Occipital lobe (tissue), 2 donors: ENCODE results near the gene UBN1. TPM values are rescaled to one million over a fixed set of nuclear protein-coding genes. Genes with fewer than 3 reads are reported as not detected.

Experiments
- DNase-seq: peaks from one replicate; lab custom pipeline; 2025; lab: John Stamatoyannopoulos, UW
- total RNA-seq: library from RNA; depleted of rRNA; stranded (reverse); fragments of >200 nt; gene quantifications from one replicate; pipeline ENCODE4 v1.2.3, GENCODE V29; 2014

UBN1 gene
- total RNA-seq, result 13.9 TPM

DNA sequence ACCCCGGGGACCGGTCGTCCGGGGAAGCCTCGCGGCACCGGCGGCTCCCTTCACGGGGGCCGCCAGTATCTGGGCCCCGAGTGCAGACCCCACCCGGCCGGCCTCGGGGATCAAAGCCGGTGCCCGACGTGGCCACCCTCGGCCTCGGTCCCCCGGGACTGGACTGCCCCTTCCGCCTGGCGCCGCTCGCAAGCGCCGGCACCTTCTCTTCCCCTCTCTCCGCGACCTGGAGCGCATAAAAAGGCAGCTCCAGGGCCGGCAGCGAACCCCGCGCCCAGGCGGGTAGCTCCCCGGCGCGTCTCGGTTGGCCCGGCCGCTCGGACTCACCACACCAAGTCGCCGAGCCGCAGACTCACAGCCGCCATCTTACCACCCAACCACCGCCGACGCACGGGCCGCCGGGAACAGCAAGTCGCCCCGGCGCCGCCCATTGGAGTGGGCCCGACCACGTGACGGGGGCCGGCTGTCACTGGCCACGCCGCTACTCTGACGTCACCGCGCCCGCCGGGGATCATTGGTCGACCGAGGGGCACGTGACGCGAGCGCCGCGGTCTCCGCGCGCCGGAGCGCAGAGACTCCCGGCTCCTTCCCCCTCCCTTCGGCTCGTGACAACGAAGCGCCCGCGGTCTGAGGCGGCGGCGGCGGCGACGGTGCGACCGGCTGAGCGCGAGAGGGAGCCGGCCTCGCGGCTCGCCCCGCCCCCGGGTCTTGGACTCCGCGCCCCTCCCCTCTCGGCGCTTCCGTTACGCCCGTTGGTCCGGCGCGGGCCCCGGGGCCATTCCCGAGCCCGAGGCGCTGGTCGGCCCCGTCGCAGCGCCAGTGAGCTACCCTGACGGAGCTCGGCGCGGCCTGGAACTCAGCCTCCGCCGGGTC lies at the start of gene UBN1, which contains the start of gene GLYR1:
Gene UBN1, plus strand, starts transcription at position 581 of the 873 bp plus-strand sequence. CDS start 5,437 bp downstream, outside the sequence.
Gene GLYR1, minus strand, starts transcription at position 388 of the 873 bp plus-strand sequence. Its CDS starts 23 bp downstream, at position 365.
- peak; percentile 95 for DNase-seq

DNA sequence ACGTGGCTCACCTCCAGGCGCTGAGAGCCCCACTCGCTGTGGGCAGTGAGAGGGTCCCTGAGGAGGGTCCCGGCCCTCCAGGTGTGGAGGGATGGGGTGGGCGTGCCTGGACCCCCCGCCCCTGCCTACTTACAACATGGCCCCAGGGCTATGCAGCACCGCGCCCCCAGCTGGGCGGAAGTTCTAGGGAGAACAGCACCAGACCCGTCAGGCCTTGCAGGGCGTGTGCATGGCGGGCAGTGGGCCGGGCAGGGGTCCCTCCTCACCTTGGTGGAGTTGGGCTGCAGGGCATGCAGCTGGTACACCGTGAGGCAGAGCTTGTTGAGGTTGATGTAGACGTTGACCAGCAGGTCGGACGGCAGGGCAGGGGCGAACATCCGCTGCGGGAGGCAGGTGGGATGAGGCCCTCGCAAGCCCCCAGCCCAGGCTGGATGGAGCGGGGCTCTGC lies 49.5 kb upstream of the UBN1 start:
- no peak for DNase-seq

GRCh38 chr16:4798456-4798855 lies 48.8 kb upstream of the UBN1 start:
- no peak for DNase-seq

- DNase-seq, result no peak
These were observed 48.0 kb upstream of the UBN1 start for GRCh38 chr16:4799171-4799855.

DNA sequence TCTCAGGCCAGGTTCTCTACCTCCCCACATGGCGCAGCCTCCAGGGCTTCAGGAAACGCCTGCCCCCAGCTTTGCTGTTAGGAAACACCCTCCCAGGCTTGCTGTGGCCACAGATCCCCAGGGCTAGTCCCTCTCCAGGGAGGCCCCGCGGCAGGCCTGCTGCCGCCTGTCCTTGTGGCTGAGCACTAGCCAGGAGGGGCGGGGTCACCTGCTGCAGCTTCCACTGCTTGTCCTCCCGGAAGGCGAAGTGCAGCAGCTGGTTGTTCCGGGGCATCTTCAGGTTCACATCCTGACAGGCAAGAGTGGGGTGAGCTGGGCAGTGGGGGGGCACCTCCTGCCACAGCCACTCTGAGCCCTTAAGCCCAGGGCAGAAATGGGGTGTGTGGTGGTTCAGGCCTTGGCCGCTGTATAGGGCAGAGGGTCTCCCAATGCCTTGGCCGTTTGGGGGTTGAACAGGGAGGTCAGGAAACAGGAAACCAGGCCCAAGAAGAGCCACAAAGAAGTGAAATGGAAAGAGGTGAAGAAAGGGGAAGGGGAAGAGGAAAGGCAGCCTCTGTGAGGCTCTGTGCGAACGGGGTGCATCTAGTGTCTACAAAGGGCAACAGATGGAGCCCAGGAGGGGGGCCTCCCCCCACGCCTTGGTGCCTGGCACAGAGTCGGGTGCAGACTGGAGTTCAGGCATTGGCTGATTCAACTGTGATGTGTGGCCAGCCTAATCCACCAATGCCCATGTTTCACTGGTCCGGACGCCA lies 46.8 kb upstream of the UBN1 start:
- peak; percentile 41 for DNase-seq

DNA sequence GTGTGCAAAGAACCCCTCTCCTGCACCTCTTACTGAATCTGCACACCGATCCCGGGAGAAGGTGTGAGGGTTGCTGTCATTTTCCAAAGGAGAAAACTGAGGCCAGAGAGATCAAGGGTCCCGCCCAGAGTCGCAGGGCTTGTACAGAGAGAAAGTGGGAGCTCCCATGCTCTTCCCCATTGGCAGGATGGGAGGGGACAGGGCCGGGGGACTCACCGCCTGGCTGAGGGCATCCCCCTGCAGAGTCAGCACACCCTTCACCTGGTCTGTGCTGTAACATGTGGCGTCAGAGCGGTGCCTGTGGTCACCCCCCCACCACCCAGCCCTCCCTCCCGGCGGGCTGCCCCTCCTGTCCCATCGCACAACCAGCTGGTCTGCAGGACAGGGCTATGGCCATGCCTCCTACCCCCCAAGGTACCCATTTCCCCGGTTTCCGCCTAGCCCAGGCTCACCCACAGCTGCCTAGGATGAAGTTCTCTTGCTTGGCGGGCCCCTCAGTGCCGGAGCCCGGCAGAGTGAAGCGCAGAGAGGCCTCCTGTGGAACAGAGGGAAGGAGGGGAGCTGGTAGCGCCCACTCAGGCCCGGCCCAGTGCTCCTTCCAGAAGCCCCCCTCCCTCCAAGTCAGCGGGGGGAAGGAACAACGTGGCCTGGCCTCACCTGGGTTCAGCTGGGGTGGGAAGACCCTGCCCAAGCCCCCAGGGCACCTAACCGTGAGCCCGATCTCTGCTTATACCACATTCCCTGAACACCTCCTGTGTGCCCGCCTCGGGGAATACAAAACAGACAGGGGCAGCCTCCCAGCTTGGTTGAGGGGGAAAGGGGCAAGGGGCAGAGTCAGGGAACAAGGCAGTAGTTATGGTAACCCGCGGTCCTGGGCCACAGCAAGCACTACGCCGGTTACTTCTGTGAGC lies 46.0 kb upstream of the UBN1 start:
- DNase-seq, result no peak

- peak; percentile 59 for DNase-seq
These were observed 45.2 kb upstream of the UBN1 start, which contains the start of gene ROGDI for GRCh38 chr16:4801962-4802658. TSS of gene ROGDI (minus strand) at chr16:4802633. CDS start at chr16:4802571, 62 bp downstream.

- peak; percentile 97 for DNase-seq
These were observed 44.5 kb upstream of the UBN1 start for GRCh38 chr16:4802659-4803287.

DNA sequence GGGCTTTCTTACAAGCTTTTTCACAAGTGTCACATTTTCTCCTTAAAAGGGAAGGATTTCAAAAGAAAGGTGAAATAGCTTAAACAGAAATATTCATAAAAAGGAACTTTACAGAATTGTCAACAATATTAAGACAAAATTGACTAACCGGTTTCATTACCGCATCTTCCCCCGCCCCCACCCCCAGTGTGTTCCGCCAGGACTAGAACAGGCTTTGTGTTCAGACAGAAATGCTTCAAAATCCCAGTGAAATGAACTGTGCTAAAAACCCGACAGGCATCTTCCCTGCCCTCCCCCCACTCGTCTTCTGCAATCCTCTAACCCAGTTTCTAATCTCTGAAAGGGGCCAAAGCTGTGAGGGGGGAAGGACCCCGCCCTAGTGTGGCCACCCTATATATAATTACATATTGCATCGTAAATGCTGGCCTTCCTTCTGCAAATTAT lies 43.9 kb upstream of the UBN1 start:
- no peak for DNase-seq

GRCh38 chr16:4803898-4804762 lies 43.2 kb upstream of the UBN1 start:
- no peak for DNase-seq

DNA sequence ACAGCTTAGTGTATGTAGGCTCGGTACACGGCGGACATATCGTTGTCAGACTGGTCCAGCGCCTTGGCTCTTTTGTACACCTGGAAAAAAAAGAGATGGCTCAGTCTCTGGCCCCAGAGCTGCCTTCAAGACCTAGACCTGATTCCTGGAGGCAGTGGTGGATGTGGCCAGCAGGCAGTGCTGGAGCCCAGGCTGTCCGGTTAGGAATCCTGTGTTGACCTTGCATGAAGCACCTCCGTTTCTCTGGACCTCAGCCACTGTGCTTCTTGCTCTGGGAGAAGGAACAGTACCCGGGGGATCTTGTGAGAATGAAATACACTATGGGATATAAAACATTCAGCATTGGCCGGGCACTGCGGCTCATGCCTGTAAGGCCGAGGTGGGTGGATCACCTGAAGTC lies 42.0 kb upstream of the UBN1 start:
- no peak for DNase-seq

DNA sequence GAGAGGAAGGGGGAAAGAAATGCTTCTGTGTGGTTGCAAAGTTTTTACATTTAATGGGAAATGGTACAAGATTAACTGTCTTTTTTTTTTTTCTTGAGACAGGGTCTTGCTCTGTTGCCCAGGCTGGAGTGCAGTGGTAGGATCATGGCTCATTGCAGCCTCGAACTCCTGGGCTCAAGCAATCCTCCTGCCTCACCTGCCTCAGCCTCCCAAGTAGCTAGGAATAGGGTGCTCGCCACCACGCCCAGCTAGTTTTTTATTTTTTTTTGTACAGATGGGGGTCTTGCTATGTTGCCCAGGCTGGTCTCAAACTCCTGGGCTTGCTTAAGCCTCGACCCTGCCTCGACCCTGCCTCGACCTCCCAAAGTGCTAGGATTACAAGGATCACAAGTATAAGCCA lies 41.0 kb upstream of the UBN1 start:
- no peak for DNase-seq

DNA sequence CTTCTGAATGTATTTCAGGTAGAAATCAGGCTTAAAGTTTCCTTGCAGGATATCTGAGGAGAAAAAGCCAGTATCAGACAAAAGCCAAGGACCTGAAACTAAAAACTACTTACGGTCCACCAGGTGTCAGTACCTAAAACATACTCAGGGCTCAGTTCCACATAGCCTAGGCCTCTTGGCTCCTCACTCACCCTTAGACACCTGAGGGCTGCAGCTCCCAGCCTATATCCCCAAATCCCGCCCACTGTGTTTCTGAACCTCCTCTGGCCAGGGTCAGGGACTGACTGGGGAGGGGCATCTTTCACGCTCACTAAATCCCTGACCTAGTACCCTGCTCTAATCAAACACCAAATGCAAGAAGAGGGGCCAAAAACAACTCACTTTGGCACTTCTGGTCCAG lies 36.0 kb upstream of the UBN1 start:
- no peak for DNase-seq

- DNase-seq, result no peak
These were observed 35.5 kb upstream of the UBN1 start for GRCh38 chr16:4811773-4812172.

- DNase-seq, result no peak
These were observed 33.9 kb upstream of the UBN1 start for GRCh38 chr16:4813251-4814003.

- DNase-seq, result no peak
These were observed 33.2 kb upstream of the UBN1 start for GRCh38 chr16:4814046-4814445.

DNA sequence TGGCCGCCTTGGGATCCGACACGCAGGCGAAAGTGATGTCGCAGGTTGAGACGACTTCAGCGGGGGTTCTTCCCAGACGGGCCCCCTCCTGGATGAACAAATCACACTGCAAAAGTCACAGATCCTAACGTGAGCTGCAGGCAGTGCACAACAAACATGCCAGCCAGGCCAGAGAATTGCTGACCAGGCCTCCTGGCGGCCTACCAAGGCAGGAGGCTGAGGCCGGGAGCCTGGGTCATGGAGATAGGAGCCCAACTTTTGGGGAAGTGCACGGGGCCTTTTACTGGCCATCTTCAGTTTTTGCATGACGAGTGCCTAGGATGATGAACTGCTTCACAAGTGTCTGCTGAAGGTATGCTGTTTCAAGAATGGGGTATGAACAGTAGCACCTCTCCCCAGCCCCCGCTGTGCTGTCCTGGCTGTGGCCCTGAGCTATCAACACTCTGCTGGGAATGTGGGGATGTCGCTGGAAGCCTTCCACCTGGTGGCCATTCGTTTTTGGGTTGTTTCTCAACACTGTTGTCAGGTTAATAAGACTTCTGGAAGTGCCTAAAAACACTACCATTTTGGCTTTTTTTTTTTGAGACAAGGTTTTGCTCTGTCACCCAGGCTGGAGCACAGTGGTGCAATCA lies 32.6 kb upstream of the UBN1 start:
- no peak for DNase-seq
